Effector CD4-positive, alpha-beta T cell (primary cell): Measurements from ENCODE around the gene MYO6.

Experiments used
- DNase-seq: peaks from one replicate; pipeline ENCODE4 v3.0.0-alpha.2; 2020

Gene MYO6

GRCh38 chr6:75830959-75831885 lies 82.2 kb downstream of the MYO6 start:
- no peak for DNase-seq

- DNase-seq: no peak
Measured at GRCh38 chr6:75834447-75834846, 85.4 kb downstream of the MYO6 start.

- no peak for DNase-seq
Measured at GRCh38 chr6:75842191-75842590, 93.2 kb downstream of the MYO6 start.

GRCh38 chr6:75842732-75843131 lies 93.7 kb downstream of the MYO6 start:
- no peak for DNase-seq

GRCh38 chr6:75843396-75843795 lies 94.4 kb downstream of the MYO6 start:
- no peak for DNase-seq

- DNase-seq: no peak
Measured at GRCh38 chr6:75848274-75848673, 99.2 kb downstream of the MYO6 start.

DNA sequence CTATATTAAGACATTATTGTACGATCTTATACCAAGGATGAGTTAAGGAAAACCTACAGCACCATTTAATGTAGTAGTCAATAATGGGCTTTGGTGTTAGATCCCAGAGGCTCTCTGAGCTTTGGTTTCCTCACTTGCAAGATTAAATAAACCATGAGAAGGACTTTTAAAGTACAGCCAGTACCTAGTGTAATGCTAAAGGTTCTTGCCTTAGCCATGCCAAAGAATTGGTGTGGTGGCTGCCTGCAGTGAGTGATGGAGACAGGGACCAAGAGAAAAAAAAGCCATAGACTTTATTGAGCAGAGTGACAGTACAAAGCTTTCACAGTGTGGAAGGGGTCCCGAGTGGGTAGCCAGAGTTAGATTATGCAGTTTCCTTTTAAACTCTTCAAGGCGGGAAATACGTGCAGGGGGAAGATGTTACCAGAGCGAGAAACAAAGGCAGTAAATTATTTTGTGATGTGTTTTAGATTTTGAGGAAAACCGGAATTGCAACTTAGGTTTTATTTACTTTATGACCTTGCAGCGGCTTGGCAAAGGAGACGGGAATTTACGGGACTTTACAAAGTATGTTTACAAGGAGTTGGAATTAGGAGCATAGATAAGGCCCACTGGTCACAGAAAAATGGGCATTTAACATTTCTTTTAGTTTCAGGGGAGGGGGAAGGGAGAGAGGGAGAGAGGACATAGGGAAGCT lies 100.4 kb downstream of the MYO6 start:
- no peak for DNase-seq

DNA sequence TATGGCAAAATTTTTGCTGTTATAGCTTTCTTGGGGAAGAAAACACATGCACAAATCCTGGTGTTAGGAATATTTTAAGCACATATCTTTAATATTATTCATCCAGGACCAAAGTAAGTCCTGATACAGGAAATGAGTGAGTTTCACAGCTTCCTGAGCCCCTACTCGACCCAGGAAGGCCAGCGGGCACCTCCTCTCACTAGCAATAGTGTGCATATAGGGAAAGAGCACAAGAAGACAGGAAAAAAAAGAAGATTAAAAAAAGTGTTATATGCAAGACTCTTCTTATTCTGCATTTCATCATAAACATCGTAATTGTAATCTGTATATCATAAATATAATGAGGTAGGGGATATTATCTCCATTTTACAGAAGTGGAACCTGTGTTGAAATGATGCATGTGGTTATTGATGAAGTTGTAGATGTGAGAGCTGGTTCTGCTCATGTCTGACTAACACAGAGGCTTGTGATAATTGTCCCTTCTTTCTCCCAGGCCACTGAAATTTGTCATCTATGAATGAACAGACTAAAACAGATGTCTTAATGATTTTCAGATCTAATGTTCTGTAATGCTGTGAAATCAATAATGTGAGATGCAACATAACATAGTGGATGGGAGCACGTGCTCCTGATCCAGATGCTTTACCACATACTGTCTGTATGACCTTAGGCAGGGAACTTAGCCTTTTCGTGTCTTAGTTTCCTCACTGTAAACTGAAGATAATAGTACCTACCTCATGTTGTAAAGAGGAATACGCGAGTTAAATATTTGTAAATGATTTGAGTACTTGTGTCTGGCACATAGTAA lies 101.2 kb downstream of the MYO6 start:
- DNase-seq: no peak

- DNase-seq: no peak
Measured at GRCh38 chr6:75852721-75853120, 103.7 kb downstream of the MYO6 start.

- no peak for DNase-seq
Measured at GRCh38 chr6:75853806-75854205, 104.8 kb downstream of the MYO6 start.

- DNase-seq: no peak
Measured at GRCh38 chr6:75855052-75855451, 106.0 kb downstream of the MYO6 start.

DNA sequence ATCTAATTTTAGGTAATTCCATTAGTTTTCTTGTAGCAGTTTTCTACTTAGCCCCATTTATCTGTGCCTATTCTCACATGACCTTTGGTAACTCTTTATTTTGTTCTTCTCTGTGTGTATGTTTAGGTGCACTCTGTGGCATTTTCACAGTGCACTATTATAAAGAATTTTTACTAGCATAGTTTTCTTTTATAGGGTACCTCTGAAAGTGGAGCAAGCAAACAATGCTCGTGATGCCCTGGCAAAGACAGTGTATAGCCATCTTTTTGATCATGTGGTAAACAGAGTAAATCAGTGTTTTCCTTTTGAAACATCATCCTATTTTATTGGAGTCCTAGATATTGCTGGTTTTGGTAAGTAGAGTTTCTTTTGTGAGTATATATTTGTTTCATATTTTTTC lies 107.9 kb downstream of the MYO6 start:
- DNase-seq: no peak

DNA sequence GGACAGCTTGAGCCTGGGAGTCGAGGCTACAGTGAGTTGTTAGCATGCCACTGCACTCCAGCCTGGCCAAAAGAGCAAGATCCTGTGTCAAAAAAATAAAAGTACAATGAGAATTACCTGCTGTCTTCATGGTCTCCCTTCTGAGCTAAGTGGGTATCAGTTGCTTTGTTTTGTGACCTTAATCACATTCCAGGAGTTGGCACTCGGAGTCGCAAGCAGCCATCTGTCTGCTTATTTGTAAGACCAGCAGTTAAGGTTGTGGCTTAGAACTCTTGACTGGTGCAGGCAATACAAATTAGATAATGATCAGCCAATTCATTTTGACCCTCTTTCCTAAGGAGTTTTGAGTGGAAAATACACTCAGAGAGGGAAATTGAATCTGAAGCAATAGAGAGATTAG lies 114.0 kb downstream of the MYO6 start:
- no peak for DNase-seq

GRCh38 chr6:75863784-75864183 lies 114.7 kb downstream of the MYO6 start:
- no peak for DNase-seq

DNA sequence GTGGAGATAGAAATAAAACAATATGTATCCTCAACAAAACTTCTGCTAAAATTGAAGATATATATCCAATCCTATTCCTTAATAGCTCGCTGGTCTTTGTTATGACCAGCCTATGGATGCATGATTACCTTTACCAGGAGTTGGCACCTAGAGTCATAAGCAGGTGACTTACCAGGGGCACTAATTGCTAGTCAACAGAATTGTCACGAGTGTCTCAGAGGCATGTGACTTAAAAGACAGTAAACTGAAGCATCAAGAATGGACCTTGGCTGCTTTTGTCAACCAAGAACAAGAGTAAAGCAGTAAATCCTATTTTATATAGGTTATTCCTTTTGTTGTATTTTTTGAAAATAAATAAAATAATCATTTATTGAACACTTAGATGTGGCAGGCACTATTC lies 115.4 kb downstream of the MYO6 start:
- no peak for DNase-seq

- no peak for DNase-seq
Measured at GRCh38 chr6:75870389-75870788, 121.3 kb downstream of the MYO6 start.

DNA sequence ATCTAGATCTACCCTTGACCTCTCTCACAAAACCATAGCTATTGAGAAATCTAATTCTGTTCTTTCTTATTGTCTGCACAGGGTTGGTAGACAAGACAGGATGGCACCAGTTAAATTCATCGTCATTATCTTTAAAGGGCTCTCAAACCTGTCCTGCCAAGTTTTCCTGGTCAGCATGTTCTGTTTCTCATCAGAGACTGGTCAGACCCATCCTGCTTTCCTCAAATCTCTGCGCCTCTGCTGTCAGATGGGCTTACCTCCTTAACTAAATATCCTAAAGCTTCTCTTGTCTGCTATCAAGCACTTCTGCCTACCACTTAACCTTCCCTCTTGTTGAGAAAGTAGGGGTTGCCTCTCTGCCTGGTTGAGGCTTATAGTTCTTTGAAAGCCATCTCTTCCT lies 125.2 kb downstream of the MYO6 start:
- DNase-seq: no peak

DNA sequence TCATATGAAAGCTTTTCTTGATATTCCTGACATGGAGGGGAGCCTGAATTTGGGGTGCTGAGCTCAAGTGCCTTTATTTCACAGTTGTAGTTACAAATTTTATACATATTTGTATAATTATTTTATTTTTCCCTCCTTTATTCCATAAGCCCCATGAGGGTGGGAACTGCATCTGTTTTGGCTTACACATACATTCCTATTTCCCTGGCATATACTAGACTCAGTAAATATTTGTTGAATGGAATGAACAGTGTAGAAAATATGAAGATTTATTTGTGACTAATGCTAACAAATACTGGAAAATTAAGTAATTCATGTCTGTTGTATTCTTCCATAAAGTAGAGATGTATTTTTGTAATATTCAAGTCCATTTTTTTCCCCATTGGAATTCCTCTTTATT lies 127.1 kb downstream of the MYO6 start:
- DNase-seq: no peak

DNA sequence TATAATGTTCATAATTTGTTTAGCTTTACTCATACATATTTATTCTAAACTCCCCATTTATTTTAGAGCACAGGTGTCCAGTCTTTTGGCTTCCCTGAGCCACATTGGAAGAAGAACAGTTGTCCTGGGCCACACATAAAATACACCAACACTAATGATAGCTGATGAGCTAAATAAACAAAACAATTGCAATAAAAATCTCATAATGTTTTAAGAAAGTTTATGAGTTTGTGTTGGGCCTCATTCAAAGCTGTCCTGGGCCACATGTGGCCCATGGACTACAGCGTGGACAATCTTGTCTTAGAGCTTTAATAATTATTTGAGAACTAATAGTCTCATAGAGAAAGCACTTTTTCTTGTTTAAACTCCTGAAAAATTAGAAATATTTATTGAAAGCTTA lies 131.3 kb downstream of the MYO6 start:
- no peak for DNase-seq

- no peak for DNase-seq
Measured at GRCh38 chr6:75882734-75883133, 133.7 kb downstream of the MYO6 start.

GRCh38 chr6:75884822-75885221 lies 135.8 kb downstream of the MYO6 start:
- no peak for DNase-seq

DNA sequence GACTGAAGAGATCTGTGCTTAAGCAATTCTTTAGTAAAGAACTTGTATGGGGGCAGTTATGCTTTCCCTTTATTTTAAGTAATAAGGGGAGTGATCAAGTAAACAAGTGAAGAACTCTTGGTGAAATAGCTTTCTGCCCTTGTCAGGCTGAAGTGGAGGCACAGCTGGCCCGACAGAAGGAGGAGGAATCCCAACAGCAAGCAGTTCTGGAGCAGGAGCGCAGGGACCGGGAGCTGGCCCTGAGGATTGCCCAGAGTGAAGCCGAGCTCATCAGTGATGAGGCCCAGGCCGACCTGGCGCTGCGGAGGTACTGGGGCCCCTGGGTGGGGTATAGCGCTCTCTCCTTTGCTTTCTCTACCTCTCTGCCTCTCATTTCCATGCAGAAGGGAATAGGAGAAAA lies 143.3 kb downstream of the MYO6 start:
- no peak for DNase-seq

DNA sequence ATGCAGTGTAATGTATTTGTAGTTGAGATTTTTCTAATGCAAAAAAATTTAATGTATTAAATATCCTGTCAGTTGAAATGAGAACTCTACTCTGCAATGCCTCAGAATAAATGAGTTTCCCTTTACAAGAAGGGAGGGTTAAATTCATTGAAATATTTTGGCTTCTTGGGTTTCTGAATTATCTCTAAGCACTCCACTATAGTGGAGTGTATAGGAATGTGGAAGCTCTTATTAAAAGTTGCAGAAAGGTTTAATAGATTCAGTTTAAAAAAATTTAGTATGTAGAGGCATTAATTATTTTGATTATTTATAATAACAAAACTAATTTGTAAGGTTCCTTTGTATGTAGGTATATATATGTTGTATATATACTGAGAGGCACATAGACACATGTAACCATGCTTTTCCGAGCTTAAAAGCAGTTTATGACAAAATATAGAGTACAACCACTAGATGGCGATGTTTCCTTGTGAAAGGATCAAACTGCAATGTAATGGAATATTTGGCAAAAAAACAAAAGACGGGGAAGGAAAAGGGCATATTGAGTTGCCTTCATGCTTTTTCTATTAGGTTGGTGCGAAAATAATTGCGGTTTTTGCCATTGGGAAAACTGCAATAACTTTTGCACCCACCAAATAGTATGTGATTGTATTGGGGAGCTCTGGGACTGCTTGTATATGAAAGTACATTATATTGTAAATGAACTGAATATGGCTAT lies 144.2 kb downstream of the MYO6 start:
- DNase-seq: no peak
